EH (cell line): ENCODE results near the gene TM7SF3.

Source experiments
- DNase-seq: peaks from one replicate; pipeline ENCODE4 v3.0.0-alpha.2; 2015; ENCODE audit warnings: low read depth

Gene TM7SF3

DNA sequence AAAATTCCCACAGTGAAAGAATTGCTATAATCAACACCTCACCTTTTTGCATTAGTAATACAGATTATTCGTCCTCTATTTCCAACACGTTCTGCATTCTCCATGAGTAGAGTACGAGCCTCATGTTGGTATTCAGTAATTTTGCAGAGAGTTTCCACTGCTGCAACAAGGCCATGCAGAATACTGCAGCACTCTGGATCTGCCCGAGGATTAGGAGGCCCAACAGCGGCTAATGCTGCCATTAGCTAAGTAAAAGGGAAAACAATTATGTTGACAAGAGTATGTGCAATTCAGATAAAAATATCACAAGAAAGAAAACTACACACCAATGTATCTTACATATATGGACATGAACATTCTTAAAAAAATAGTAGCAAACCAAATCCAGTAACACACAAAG, 85.5 kb downstream of the TM7SF3 start:
- DNase-seq: no peak
